ENCODE data around the gene ACIN1. TPM values are rescaled to one million over a fixed set of nuclear protein-coding genes. Genes with fewer than 3 reads are reported as not detected.

ACIN1 gene
- total and polyA plus RNA-seq, 10 donors, result 59.2 to 228 (median 186) TPM

DNA sequence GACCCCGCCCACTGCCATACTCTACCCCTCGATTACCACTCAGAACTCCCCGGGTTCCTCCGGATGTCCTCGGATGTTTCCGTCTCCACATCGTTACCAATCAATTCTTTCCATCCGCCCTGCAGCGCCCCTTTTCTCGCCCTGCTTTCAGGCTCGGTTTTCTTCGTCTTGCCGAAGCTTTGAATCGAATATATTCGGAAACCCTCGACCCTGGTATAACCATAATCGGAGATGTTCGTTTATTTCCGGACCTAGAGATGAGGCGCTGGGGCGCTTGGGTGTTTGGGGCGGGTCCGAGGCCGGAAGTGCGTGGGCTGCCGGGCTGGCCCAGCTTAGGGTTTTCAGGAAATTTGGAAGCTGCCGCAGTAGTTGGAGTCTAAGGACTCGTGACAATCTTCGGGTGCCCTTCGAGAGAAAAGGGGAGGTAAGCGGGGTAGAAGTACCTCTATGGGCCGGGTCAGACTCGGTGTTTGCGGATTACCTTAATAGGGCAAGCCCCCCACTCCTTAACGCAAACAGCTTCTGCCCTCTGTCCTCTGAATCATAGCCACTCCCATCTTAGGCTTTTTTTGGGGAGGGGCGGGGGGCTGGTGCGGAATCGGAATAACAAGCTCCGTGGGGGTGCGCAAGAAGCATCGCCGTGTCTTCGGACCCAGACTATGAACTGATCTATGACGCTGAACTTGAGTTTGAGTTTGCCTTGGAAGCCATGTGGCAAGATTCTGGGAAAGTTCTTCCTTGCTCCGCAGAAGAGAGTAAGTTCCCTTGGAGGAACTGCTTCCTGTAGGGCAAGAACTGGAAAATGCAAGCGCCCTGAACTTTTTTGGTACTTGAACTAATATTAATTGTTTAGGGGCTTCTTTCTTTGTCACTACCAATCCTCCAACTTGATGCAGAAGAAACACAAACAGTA lies 516 bp upstream of the ACIN1 start, which contains the start of gene C14orf119:
TSS of gene C14orf119 (plus strand) at position 310 of the 913 bp plus-strand sequence. CDS start 2,154 bp downstream, outside the sequence.
- H3K27me3 ChIP-seq (replicated peaks in 1 of 7), result no peaks in the 10 kb centered on the region
- H3K4me1 ChIP-seq, result peaks cover 32 to 78% (median 50%) of the 10 kb centered on the region in 6 donors
- intact Hi-C loops (cut with DNase I; ENCODE audit: low total_unique reads), result no loop called here
- H3K27ac ChIP-seq, result peak within 1 kb of the TSS; percentile 96 to 99 (median 98)
- H3K36me3 ChIP-seq, result peaks cover 3 to 62% (median 41%) of the 10 kb centered on the region in 6 donors
- no peaks in the 10 kb centered on the region for H3K9me3 ChIP-seq
- WGBS, 5 donors, result 0 to 1% (median 1%) methylated on average over 44 to 46 of the region's 46 CpGs
- peak within 1 kb of the TSS; percentile 67 to 88 (median 78) for H3K4me3 ChIP-seq
- DNase-seq, result peak; percentile 96
- peak; percentile 75 to 85 (median 83) for TF ChIP-seq POLR2AphosphoS5 (IDR thresholded peaks at IDR 0.05)
- TF ChIP-seq, protein P1, sequence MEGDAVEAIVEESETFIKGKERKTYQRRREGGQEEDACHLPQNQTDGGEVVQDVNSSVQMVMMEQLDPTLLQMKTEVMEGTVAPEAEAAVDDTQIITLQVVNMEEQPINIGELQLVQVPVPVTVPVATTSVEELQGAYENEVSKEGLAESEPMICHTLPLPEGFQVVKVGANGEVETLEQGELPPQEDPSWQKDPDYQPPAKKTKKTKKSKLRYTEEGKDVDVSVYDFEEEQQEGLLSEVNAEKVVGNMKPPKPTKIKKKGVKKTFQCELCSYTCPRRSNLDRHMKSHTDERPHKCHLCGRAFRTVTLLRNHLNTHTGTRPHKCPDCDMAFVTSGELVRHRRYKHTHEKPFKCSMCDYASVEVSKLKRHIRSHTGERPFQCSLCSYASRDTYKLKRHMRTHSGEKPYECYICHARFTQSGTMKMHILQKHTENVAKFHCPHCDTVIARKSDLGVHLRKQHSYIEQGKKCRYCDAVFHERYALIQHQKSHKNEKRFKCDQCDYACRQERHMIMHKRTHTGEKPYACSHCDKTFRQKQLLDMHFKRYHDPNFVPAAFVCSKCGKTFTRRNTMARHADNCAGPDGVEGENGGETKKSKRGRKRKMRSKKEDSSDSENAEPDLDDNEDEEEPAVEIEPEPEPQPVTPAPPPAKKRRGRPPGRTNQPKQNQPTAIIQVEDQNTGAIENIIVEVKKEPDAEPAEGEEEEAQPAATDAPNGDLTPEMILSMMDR (IDR thresholded peaks at IDR 0.05 in 8 of 11, conservative IDR thresholded peaks at IDR 0.05 in 3 of 11), result peak in 2 of 11 experiments; percentile 18 to 21
- TF ChIP-seq POLR2A (IDR thresholded peaks at IDR 0.05), result peak; percentile 36 to 86 (median 37)

DNA sequence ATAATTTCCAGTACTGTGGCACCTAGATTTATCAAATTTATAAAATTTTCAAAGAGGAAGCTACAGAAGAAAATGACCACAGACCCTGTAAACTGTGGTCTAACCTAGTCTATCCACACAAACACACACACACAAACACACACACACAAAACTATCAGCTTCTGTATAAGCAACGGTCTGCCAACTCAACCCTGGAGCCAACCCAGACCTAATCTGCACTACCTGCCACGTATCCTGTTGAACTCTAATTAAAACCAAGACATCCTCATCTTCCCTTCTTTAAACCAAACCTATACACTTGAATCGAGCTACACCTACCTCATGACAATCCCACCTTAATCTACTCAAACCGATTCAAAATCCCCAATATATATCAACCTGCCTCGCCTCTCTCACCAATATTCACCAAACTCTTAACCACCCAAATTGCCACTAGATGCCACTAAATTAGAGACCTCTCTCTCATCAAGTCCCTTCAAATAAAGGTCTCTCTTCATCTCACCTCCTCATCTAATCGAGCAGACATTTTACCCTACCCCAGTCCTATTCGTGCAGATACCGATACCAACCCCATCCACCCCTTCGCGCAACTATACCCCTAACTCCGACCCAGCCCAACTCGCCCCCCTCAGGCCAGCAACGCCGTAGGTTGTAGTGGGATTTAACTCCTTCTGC lies 808 bp downstream of the ACIN1 start:
- Histone ChIP-seq H3K9me3 (no peaks in the 10 kb centered on the region), H3K27ac (peak overlapping the region; percentile 96 to 99 (median 98)), H3K4me3 (peak overlapping the region; percentile 67 to 88 (median 78)), H3K36me3 (peaks cover 3 to 62% (median 52%) of the 10 kb centered on the region in 6 donors), H3K27me3 (replicated peaks in 1 of 7) (no peaks in the 10 kb centered on the region), H3K4me1 (peaks cover 32 to 78% (median 50%) of the 10 kb centered on the region in 6 donors)
- peak; percentile 15 for DNase-seq
- TF ChIP-seq, protein P1 (IDR thresholded peaks at IDR 0.05 in 8 of 11, conservative IDR thresholded peaks at IDR 0.05 in 3 of 11), result peak in 1 of 11 experiments; percentile 4
- no peak for TF ChIP-seq POLR2A (IDR thresholded peaks at IDR 0.05)
- no peak for TF ChIP-seq POLR2AphosphoS5 (IDR thresholded peaks at IDR 0.05)
- intact Hi-C loops (cut with DNase I; ENCODE audit: low total_unique reads), result no loop called here
- WGBS, 5 donors, result 0 to 1% (median 1%) methylated on average over 14 of the region's 14 CpGs

DNA sequence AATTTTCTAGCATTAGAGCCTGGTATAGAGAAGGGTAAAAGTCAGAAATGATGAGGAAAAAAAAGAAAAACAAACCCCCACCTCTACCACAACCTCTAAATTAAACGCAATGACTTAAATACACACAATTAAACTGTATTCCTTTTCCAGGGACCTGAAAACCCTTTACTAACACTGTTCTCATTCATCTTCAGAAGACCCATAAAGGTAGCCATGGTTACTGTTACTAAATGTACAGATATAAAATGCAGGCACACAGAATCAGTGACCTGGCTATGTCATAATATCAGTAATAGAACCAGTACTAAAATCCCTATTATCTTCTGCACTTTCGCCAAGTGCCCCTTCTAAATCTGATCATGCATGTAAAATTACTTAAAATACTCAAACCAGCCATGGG lies 1.4 kb downstream of the ACIN1 start:
- intact Hi-C loops (cut with DNase I; ENCODE audit: low total_unique reads), result no loop called here
- Histone ChIP-seq H3K36me3 (peaks cover 3 to 62% (median 55%) of the 10 kb centered on the region in 6 donors), H3K27ac (peak overlapping the region in 1 of 8 donors; percentile 99), H3K4me1 (peaks cover 32 to 73% (median 50%) of the 10 kb centered on the region in 6 donors), H3K9me3 (no peaks in the 10 kb centered on the region), H3K27me3 (replicated peaks in 1 of 7) (no peaks in the 10 kb centered on the region), H3K4me3 (peak overlapping the region in 7 of 8 donors; percentile 67 to 88 (median 78))
- 75 to 87% (median 81%) methylated on average over 2 of the region's 2 CpGs for WGBS, 5 donors
- DNase-seq, result no peak
- TF ChIP-seq POLR2AphosphoS5 (IDR thresholded peaks at IDR 0.05) (no peak), POLR2A (IDR thresholded peaks at IDR 0.05) (no peak)
- TF ChIP-seq, protein P1 (IDR thresholded peaks at IDR 0.05 in 8 of 11, conservative IDR thresholded peaks at IDR 0.05 in 3 of 11), result no peak

Measured in spleen (tissue), 11 donors.